Spleen (tissue), 7 donors: Measurements from ENCODE around the gene PPP5C.

Experiments
- POLR2A ChIP-seq, 3 donors: fragments of 450-650 bp; IDR thresholded peaks; one replicate each; pipeline ENCODE4 v1.5.1; 2017; ENCODE audit warnings: antibody characterized with exemption in 3 of 3, mild to moderate bottlenecking in 1 of 3
- POLR2AphosphoS5 ChIP-seq, 3 donors: sonication (generic); formaldehyde crosslinking; IDR thresholded peaks; one replicate each; pipeline ENCODE4 v1.5.1; 2017; ENCODE audit warnings: antibody characterized with exemption in 3 of 3
- TF ChIP-seq, protein P1 (sequence below), 11 experiments: fragments of 200-600 bp in 7 of 11; fragments of 450-650 bp in 4 of 11; sonication (generic) in 4 of 11; IDR thresholded peaks in 8 of 11; conservative IDR thresholded peaks in 3 of 11; 1 replicate in 7 of 11; 2 replicates in 4 of 11; pipeline versions ENCODE4 v1.4.0 to v1.8.0; 2016 to 2021; ENCODE audit warnings: antibody characterized with exemption in 11 of 11, inconsistent platforms in 4 of 11, mild to moderate bottlenecking in 1 of 11
- donor health status: DM: no; HTN: no; CAD: no; lungs with moderate emphysema.
- donor health status: DM: no; HTN: no; CAD: no.
- donor health status: DM: no; HTN: no; CAD: no.

- TF ChIP-seq, protein P1, sequence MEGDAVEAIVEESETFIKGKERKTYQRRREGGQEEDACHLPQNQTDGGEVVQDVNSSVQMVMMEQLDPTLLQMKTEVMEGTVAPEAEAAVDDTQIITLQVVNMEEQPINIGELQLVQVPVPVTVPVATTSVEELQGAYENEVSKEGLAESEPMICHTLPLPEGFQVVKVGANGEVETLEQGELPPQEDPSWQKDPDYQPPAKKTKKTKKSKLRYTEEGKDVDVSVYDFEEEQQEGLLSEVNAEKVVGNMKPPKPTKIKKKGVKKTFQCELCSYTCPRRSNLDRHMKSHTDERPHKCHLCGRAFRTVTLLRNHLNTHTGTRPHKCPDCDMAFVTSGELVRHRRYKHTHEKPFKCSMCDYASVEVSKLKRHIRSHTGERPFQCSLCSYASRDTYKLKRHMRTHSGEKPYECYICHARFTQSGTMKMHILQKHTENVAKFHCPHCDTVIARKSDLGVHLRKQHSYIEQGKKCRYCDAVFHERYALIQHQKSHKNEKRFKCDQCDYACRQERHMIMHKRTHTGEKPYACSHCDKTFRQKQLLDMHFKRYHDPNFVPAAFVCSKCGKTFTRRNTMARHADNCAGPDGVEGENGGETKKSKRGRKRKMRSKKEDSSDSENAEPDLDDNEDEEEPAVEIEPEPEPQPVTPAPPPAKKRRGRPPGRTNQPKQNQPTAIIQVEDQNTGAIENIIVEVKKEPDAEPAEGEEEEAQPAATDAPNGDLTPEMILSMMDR (IDR thresholded peaks at IDR 0.05 in 8 of 11, conservative IDR thresholded peaks at IDR 0.05 in 3 of 11): no peak
- TF ChIP-seq POLR2A (IDR thresholded peaks at IDR 0.05): no peak
- peak in 1 of 3 donors; percentile 32 for TF ChIP-seq POLR2AphosphoS5 (IDR thresholded peaks at IDR 0.05)
These were observed 40.3 kb downstream of the PPP5C start for GRCh38 chr19:46386996-46387712.
